HCT116 (cell line): ENCODE measurements around the gene WDR37. TPM values are rescaled to one million over a fixed set of nuclear protein-coding genes. Genes with fewer than 3 reads are reported as not detected.

Source experiments
- ATAC-seq: fragments of 200-7000 bp; cut with Tn5 transposase; 2 replicates; pipeline ENCODE4 v1.9.1; 2020; ENCODE audit warnings: mild to moderate bottlenecking, moderate library complexity
- BruUV-seq: library from RNA; stranded (reverse); fragments of 400-500 nt; replicated peaks from 2 replicates; lab custom pipeline; 2021; lab: Mats Ljungman, UMichigan
- CTCF ChIA-PET: fragments of 300-600 bp; sonication (Branson Sonifier 250); formaldehyde crosslinking; loops from one replicate; lab custom pipeline; 2021; ENCODE audit warnings: antibody characterized with exemption; lab: Charles Lee
- POLR2A ChIA-PET: fragments of 300-600, 350-600 bp; sonication (Branson Sonifier 250); formaldehyde crosslinking; loops from one replicate; lab custom pipeline; 2021; ENCODE audit warnings: antibody characterized with exemption; lab: Charles Lee
- RAD21 ChIA-PET, 2 experiments: fragments of 300-600 bp; sonication (Branson Sonifier 250); formaldehyde crosslinking; loops; one replicate each; lab custom pipeline; 2023; ENCODE audit warnings: low total read pairs in 2 of 2; ENCODE audit not compliant: uncharacterized antibody in 2 of 2, unreplicated experiment in 2 of 2, low non-redundant PET in 1 of 2; lab: Charles Lee
- DNase-seq: peaks from one replicate; pipeline ENCODE4 v3.0.0-alpha.2; 2010; ENCODE audit warnings: low read depth, low spot score
- H2AFZ ChIP-seq: fragments of 200-600 bp; shearing (Covaris generic), sonication (generic); 2 replicates; pipeline ENCODE4 v1.6.1; 2017; ENCODE audit warnings: low read depth, mixed run types, mixed read lengths, antibody characterized with exemption, low read length; ENCODE audit not compliant: poor library complexity, severe bottlenecking
- H3K27ac ChIP-seq: 2 replicates; pipeline ENCODE4 v1.5.1; 2012; ENCODE audit warnings: low read depth, low read length
- H3K27me3 ChIP-seq: fragments of 200-600 bp; sonication (generic); 2 replicates; pipeline ENCODE4 v1.6.1; 2016; ENCODE audit warnings: mixed run types, low read length, mixed read lengths; ENCODE audit not compliant: insufficient read depth
- H3K36me3 ChIP-seq, 2 experiments: fragments of 200-500 bp in 1 of 2; fragments of 200-600 bp in 1 of 2; sonication (Bioruptor generic) in 1 of 2; sonication (generic) in 1 of 2; 2 replicates each; pipeline versions ENCODE4 v1.5.1 to v1.6.1; 2014 to 2016; ENCODE audit warnings: low read length in 2 of 2, inconsistent platforms in 1 of 2, mixed read lengths in 1 of 2, mixed run types in 1 of 2; ENCODE audit not compliant: insufficient read depth in 2 of 2, control insufficient read depth in 1 of 2
- H3K4me1 ChIP-seq, 2 experiments: fragments of 200-600 bp in 1 of 2; sonication (generic) in 1 of 2; 2 replicates each; pipeline versions ENCODE4 v1.5.1 to v1.6.1; 2012 to 2017; ENCODE audit warnings: low read length in 2 of 2, inconsistent platforms in 1 of 2, mild to moderate bottlenecking in 1 of 2, mixed read lengths in 1 of 2, mixed run types in 1 of 2, moderate library complexity in 1 of 2; ENCODE audit not compliant: insufficient read depth in 2 of 2, control insufficient read depth in 1 of 2
- H3K4me2 ChIP-seq: fragments of 200-600 bp; sonication (generic); 2 replicates; pipeline ENCODE4 v1.6.1; 2017; ENCODE audit warnings: mixed run types, low read length, mixed read lengths
- H3K4me3 ChIP-seq, 2 experiments: fragments of 200-600 bp in 1 of 2; sonication (generic) in 1 of 2; replicated peaks in 1 of 2; 2 replicates each; pipeline ENCODE4 v1.5.1; 2011 to 2016; ENCODE audit warnings: low read length in 2 of 2, control low read depth in 1 of 2, low read depth in 1 of 2, mild to moderate bottlenecking in 1 of 2, mixed read lengths in 1 of 2, mixed run types in 1 of 2
- H3K79me2 ChIP-seq: fragments of 200-600 bp; sonication (generic); 2 replicates; pipeline ENCODE4 v1.6.1; 2017; ENCODE audit warnings: mild to moderate bottlenecking, mixed run types, low read length, moderate library complexity, mixed read lengths; ENCODE audit not compliant: insufficient read depth
- H3K9ac ChIP-seq: fragments of 200-600 bp; sonication (generic); 2 replicates; pipeline ENCODE4 v1.6.1; 2016; ENCODE audit warnings: low read length, mixed read lengths
- H3K9me2 ChIP-seq: fragments of 200-600 bp; sonication (generic), shearing (Covaris generic); 2 replicates; pipeline ENCODE4 v1.6.1; 2017; ENCODE audit warnings: mixed run types, mild to moderate bottlenecking, moderate library complexity; ENCODE audit not compliant: insufficient read depth
- H3K9me3 ChIP-seq, 2 experiments: fragments of 200-500 bp in 1 of 2; fragments of 200-600 bp in 1 of 2; sonication (Bioruptor generic) in 1 of 2; sonication (generic) in 1 of 2; 2 replicates each; pipeline ENCODE4 v1.6.1; 2014 to 2017; ENCODE audit warnings: low read length in 2 of 2, mixed read lengths in 2 of 2, inconsistent platforms in 1 of 2, low read depth in 1 of 2, mild to moderate bottlenecking in 1 of 2, mixed run types in 1 of 2, moderate library complexity in 1 of 2; ENCODE audit not compliant: control insufficient read depth in 1 of 2, insufficient read depth in 1 of 2
- H4K20me1 ChIP-seq: fragments of 200-600 bp; sonication (generic), shearing (Covaris generic); 2 replicates; pipeline ENCODE4 v1.6.1; 2017; ENCODE audit warnings: mixed run types, mild to moderate bottlenecking, moderate library complexity; ENCODE audit not compliant: insufficient read depth
- CBX3 ChIP-seq: IDR thresholded peaks from 2 replicates; pipeline ENCODE4 v1.6.1; 2012; ENCODE audit warnings: low read depth
- CEBPB ChIP-seq: IDR thresholded peaks from 2 replicates; pipeline ENCODE4 v1.6.1; 2012; ENCODE audit warnings: low read depth
- EGR1 ChIP-seq: IDR thresholded peaks from 2 replicates; pipeline ENCODE4 v1.6.1; 2012; ENCODE audit warnings: low read depth
- EZH2 ChIP-seq: fragments of 200-600 bp; sonication (generic); IDR thresholded peaks from 2 replicates; pipeline ENCODE4 v1.6.1; 2017; ENCODE audit warnings: antibody characterized with exemption, mixed run types
- FOSL1 ChIP-seq: IDR thresholded peaks from 2 replicates; pipeline ENCODE4 v1.6.1; 2012; ENCODE audit warnings: low read depth
- JUND ChIP-seq: IDR thresholded peaks from 2 replicates; pipeline ENCODE4 v1.6.1; 2012
- RAD21 ChIP-seq: IDR thresholded peaks from 2 replicates; pipeline ENCODE4 v1.6.1; 2012; ENCODE audit warnings: low read depth, mild to moderate bottlenecking
- SIN3A ChIP-seq: IDR thresholded peaks from 2 replicates; pipeline ENCODE4 v1.6.1; 2012; ENCODE audit warnings: low read depth
- SP1 ChIP-seq: IDR thresholded peaks from 2 replicates; pipeline ENCODE4 v1.6.1; 2012; ENCODE audit warnings: low read depth
- SRF ChIP-seq: IDR thresholded peaks from 2 replicates; pipeline ENCODE4 v1.6.1; 2012; ENCODE audit warnings: low read depth
- TCF7L2 ChIP-seq: IDR thresholded peaks from 2 replicates; pipeline ENCODE4 v1.7.0; 2011; ENCODE audit warnings: borderline replicate concordance, inconsistent platforms; ENCODE audit not compliant: insufficient read depth, insufficient read length; ENCODE audit errors: extremely low read depth
- ZFX ChIP-seq: fragments of 450-650 bp; IDR thresholded peaks from 2 replicates; pipeline ENCODE4 v1.6.1; 2017
- ZNF274 ChIP-seq: fragments of 200-500 bp; sonication (Bioruptor generic); IDR thresholded peaks from 2 replicates; pipeline ENCODE4 v1.6.1; 2014; ENCODE audit warnings: mild to moderate bottlenecking, low read depth, low read length, inconsistent platforms
- intact Hi-C: fragments of 100-400 bp; cut with micrococcal nuclease; formaldehyde crosslinking; loops from 2 replicates; pipeline ENCODE4 v1.10.0; 2022
- total RNA-seq: library from RNA; stranded (reverse); gene quantifications from one replicate; pipeline ENCODE4 v1.2.1, GENCODE V29; 2021; ENCODE audit not compliant: unreplicated experiment
- TF ChIP-seq, protein P1 (sequence below): IDR thresholded peaks from 2 replicates; pipeline ENCODE4 v1.6.1; 2012
- TF ChIP-seq, protein P2 (sequence below): IDR thresholded peaks from 2 replicates; pipeline ENCODE4 v1.6.1; 2011; ENCODE audit warnings: mild to moderate bottlenecking, low read length, moderate library complexity; ENCODE audit not compliant: insufficient replicate concordance; ENCODE audit errors: extremely low read depth
- TF ChIP-seq, protein P3 (sequence below), 3 experiments: fragments of 200-600 bp in 1 of 3; sonication (generic) in 1 of 3; IDR thresholded peaks in 2 of 3; conservative IDR thresholded peaks in 1 of 3; 2 replicates each; pipeline ENCODE4 v1.5.1; 2012 to 2017; ENCODE audit warnings: low read depth in 2 of 3, low read length in 2 of 3, antibody characterized with exemption in 1 of 3, borderline replicate concordance in 1 of 3, control low read depth in 1 of 3, mild to moderate bottlenecking in 1 of 3, mixed read lengths in 1 of 3, mixed run types in 1 of 3, moderate library complexity in 1 of 3; ENCODE audit not compliant: insufficient read depth in 1 of 3
- TF ChIP-seq, protein P4 (sequence below): IDR thresholded peaks from 2 replicates; pipeline ENCODE4 v1.6.1; 2012
- TF ChIP-seq, protein P5 (sequence below): IDR thresholded peaks from 2 replicates; pipeline ENCODE4 v1.6.1; 2012; ENCODE audit warnings: low read depth

Gene WDR37
- total RNA-seq, 1 experiment from 2014 or later, result 9.1 TPM

DNA sequence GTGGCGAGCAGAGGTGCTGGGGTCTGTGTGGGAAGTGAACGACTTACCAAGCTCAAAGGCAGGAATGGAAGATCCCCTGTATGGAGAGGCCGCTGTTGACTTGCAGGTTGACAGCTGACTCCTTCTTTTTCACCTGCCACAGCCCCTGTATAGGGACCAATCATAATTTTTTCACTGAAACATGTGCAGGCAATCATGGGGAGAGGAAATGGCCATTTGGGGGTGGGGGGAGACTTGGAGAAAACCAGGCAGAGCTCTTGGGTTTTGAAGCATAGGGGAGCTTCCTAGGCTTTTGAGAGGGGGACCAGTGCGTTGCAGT is 101.4 kb downstream of the WDR37 start:
- POLR2A ChIA-PET, result no interaction called here

More for the DNA sequence above, 101.4 kb downstream of the WDR37 start:
- no peaks in the 10 kb centered on the region for H3K79me2 ChIP-seq
- ATAC-seq, result no peak
- peaks cover 10% of the 10 kb centered on the region; the same call in 1 of the 2 replicates for H3K27me3 ChIP-seq
- no peaks in the 10 kb centered on the region for H3K9me3 ChIP-seq
- no peaks in the 10 kb centered on the region for H4K20me1 ChIP-seq
- no peaks in the 10 kb centered on the region for H3K9me2 ChIP-seq
- DNase-seq, result no peak
- no peak overlapping the region for H3K27ac ChIP-seq
- no peak overlapping the region for H3K4me3 ChIP-seq
- no peak overlapping the region for H3K4me2 ChIP-seq
- H3K9ac ChIP-seq, result no peak overlapping the region
- ChIA-PET CTCF (no interaction called here), RAD21 (no interaction called here)
- TF ChIP-seq CBX3, result no peak
- TF ChIP-seq SRF, result no peak
- TF ChIP-seq, protein P1, sequence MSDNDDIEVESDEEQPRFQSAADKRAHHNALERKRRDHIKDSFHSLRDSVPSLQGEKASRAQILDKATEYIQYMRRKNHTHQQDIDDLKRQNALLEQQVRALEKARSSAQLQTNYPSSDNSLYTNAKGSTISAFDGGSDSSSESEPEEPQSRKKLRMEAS, result no peak
- no peak for TF ChIP-seq CEBPB
- TF ChIP-seq SIN3A, result no peak
- TF ChIP-seq, protein P2, sequence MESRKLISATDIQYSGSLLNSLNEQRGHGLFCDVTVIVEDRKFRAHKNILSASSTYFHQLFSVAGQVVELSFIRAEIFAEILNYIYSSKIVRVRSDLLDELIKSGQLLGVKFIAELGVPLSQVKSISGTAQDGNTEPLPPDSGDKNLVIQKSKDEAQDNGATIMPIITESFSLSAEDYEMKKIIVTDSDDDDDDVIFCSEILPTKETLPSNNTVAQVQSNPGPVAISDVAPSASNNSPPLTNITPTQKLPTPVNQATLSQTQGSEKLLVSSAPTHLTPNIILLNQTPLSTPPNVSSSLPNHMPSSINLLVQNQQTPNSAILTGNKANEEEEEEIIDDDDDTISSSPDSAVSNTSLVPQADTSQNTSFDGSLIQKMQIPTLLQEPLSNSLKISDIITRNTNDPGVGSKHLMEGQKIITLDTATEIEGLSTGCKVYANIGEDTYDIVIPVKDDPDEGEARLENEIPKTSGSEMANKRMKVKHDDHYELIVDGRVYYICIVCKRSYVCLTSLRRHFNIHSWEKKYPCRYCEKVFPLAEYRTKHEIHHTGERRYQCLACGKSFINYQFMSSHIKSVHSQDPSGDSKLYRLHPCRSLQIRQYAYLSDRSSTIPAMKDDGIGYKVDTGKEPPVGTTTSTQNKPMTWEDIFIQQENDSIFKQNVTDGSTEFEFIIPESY, result no peak
- TF ChIP-seq EGR1, result no peak
- no peak for TF ChIP-seq ZFX
- TF ChIP-seq, protein P3, sequence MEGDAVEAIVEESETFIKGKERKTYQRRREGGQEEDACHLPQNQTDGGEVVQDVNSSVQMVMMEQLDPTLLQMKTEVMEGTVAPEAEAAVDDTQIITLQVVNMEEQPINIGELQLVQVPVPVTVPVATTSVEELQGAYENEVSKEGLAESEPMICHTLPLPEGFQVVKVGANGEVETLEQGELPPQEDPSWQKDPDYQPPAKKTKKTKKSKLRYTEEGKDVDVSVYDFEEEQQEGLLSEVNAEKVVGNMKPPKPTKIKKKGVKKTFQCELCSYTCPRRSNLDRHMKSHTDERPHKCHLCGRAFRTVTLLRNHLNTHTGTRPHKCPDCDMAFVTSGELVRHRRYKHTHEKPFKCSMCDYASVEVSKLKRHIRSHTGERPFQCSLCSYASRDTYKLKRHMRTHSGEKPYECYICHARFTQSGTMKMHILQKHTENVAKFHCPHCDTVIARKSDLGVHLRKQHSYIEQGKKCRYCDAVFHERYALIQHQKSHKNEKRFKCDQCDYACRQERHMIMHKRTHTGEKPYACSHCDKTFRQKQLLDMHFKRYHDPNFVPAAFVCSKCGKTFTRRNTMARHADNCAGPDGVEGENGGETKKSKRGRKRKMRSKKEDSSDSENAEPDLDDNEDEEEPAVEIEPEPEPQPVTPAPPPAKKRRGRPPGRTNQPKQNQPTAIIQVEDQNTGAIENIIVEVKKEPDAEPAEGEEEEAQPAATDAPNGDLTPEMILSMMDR (IDR thresholded peaks at IDR 0.05 in 2 of 3, conservative IDR thresholded peaks at IDR 0.05 in 1 of 3; ENCODE audit: borderline replicate concordance in 1 of 3, insufficient read depth in 1 of 3, low read depth in 2 of 3, low read length in 2 of 3), result no peak
- no peak for TF ChIP-seq SP1
- TF ChIP-seq, protein P4, sequence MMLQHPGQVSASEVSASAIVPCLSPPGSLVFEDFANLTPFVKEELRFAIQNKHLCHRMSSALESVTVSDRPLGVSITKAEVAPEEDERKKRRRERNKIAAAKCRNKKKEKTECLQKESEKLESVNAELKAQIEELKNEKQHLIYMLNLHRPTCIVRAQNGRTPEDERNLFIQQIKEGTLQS, result no peak
- TF ChIP-seq JUND, result no peak
- TF ChIP-seq EZH2, result no peak
- no peak for TF ChIP-seq RAD21
- TF ChIP-seq TCF7L2, result no peak
- TF ChIP-seq, protein P5, sequence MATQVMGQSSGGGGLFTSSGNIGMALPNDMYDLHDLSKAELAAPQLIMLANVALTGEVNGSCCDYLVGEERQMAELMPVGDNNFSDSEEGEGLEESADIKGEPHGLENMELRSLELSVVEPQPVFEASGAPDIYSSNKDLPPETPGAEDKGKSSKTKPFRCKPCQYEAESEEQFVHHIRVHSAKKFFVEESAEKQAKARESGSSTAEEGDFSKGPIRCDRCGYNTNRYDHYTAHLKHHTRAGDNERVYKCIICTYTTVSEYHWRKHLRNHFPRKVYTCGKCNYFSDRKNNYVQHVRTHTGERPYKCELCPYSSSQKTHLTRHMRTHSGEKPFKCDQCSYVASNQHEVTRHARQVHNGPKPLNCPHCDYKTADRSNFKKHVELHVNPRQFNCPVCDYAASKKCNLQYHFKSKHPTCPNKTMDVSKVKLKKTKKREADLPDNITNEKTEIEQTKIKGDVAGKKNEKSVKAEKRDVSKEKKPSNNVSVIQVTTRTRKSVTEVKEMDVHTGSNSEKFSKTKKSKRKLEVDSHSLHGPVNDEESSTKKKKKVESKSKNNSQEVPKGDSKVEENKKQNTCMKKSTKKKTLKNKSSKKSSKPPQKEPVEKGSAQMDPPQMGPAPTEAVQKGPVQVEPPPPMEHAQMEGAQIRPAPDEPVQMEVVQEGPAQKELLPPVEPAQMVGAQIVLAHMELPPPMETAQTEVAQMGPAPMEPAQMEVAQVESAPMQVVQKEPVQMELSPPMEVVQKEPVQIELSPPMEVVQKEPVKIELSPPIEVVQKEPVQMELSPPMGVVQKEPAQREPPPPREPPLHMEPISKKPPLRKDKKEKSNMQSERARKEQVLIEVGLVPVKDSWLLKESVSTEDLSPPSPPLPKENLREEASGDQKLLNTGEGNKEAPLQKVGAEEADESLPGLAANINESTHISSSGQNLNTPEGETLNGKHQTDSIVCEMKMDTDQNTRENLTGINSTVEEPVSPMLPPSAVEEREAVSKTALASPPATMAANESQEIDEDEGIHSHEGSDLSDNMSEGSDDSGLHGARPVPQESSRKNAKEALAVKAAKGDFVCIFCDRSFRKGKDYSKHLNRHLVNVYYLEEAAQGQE, result no peak
- TF ChIP-seq ZNF274, result no peak
- TF ChIP-seq FOSL1, result no peak
- intact Hi-C loops, result no loop called here
- no peak overlapping the region for H2AFZ ChIP-seq
- BruUV-seq, result no TSS peak
- H3K36me3 ChIP-seq, result no peaks in the 10 kb centered on the region
- H3K4me1 ChIP-seq, result no peaks in the 10 kb centered on the region
